Activated CD8-positive, alpha-beta T cell treated with anti-CD3 and anti-CD28 coated beads, Interleukin-2, amount 10 ng/mL, durations not matched to agents 7 days and 5 days (primary cell): Measurements from ENCODE around the gene DDRGK1. TPM values are rescaled to one million over a fixed set of nuclear protein-coding genes. Genes with fewer than 3 reads are reported as not detected.
"Not testable (repeated sequence)": the region's sequence is repeated elsewhere in the genome, so short reads cannot be mapped to it uniquely, and the experiment has no call there.

Experiments used
- ATAC-seq: fragments of 150-1000 bp; cut with Tn5 transposase; one replicate; pipeline ENCODE4 v1.10.0; 2021; ENCODE audit warnings: moderate library complexity
- CTCF ChIA-PET: fragments of 350-600 bp; sonication (Branson Sonifier 250); formaldehyde crosslinking; loops from one replicate; lab custom pipeline; 2021; ENCODE audit warnings: antibody characterized with exemption; lab: Charles Lee
- POLR2A ChIA-PET: fragments of 350-600 bp; sonication (Branson Sonifier 250); formaldehyde crosslinking; loops from one replicate; lab custom pipeline; 2021; ENCODE audit warnings: antibody characterized with exemption; lab: Charles Lee
- DNase-seq: peaks from one replicate; pipeline ENCODE4 v3.0.0-alpha.2; 2020
- H3K27ac Mint-ChIP-seq: one replicate; pipeline ENCODE4 v1.8.0; 2021; ENCODE audit warnings: mild to moderate bottlenecking, mixed read lengths
- H3K27me3 Mint-ChIP-seq: one replicate; pipeline ENCODE4 v1.8.0; 2021; ENCODE audit warnings: low read depth, mixed read lengths
- H3K36me3 Mint-ChIP-seq: one replicate; pipeline ENCODE4 v1.8.0; 2021; ENCODE audit warnings: low read depth, mixed read lengths
- H3K4me1 Mint-ChIP-seq: one replicate; pipeline ENCODE4 v1.8.0; 2021; ENCODE audit warnings: low read depth, mixed read lengths
- H3K4me3 Mint-ChIP-seq: one replicate; pipeline ENCODE4 v1.8.0; 2021; ENCODE audit warnings: mild to moderate bottlenecking, mixed read lengths
- H3K9me3 Mint-ChIP-seq: one replicate; pipeline ENCODE4 v1.8.0; 2022; ENCODE audit warnings: mixed read lengths; ENCODE audit not compliant: insufficient read depth
- total RNA-seq, 2 experiments: library from RNA; stranded (reverse); gene quantifications; one replicate each; pipeline ENCODE4 v1.2.3, GENCODE V29; 2021

The DDRGK1 gene
- total RNA-seq, 2 experiments from 2014 or later = 49.0 to 54.4 TPM

GRCh38 chr20:3223994-3224680 lies 19.7 kb upstream of the DDRGK1 start:
- Mint-ChIP-seq H3K36me3 (peaks cover 26% of the 10 kb centered on the region), H3K27me3 (no peaks in the 10 kb centered on the region), H3K4me3 (no peak overlapping the region), H3K4me1 (peaks cover 18% of the 10 kb centered on the region), H3K27ac (no peak overlapping the region), H3K9me3 (no peaks in the 10 kb centered on the region)
- CTCF ChIA-PET = interaction anchor here (1.1 to 1.8 kb wide), 2 partner anchors 25 to 92 kb away, joined by 4 to 11 read pairs; no protein-coding TSS in a partner anchor
- DNase-seq = no peak
- POLR2A ChIA-PET = interaction anchor here (1.2 to 1.5 kb wide), 2 partner anchors 9 to 14 kb away, joined by 4 read pairs; partner anchors contain the start of gene ITPA
- no peak for ATAC-seq

- H3K4me3 Mint-ChIP-seq = no peak overlapping the region
- no peaks in the 10 kb centered on the region for H3K27me3 Mint-ChIP-seq
- H3K9me3 Mint-ChIP-seq = no peaks in the 10 kb centered on the region
- peaks cover 18% of the 10 kb centered on the region for H3K4me1 Mint-ChIP-seq
- peaks cover 27% of the 10 kb centered on the region for H3K36me3 Mint-ChIP-seq
- ChIA-PET CTCF (interaction anchor here (1.1 to 1.8 kb wide), 3 partner anchors 25 to 93 kb away, joined by 4 to 11 read pairs (median 8); no protein-coding TSS in a partner anchor), POLR2A (interaction anchor here (0.6 to 1.5 kb wide), 4 partner anchors 9 to 104 kb away, joined by 3 to 4 read pairs (median 4); partner anchors contain the start of gene ITPA)
- ATAC-seq (no peak), DNase-seq (no peak)
- peak overlapping the region; percentile 75 for H3K27ac Mint-ChIP-seq
Measured at GRCh38 chr20:3223651-3223993, 19.1 kb upstream of the DDRGK1 start.

GRCh38 chr20:3222635-3223600 lies 18.4 kb upstream of the DDRGK1 start:
- Mint-ChIP-seq H3K27ac (peak overlapping the region; percentile 75), H3K27me3 (no peaks in the 10 kb centered on the region), H3K36me3 (peaks cover 28% of the 10 kb centered on the region), H3K4me3 (no peak overlapping the region), H3K9me3 (no peaks in the 10 kb centered on the region), H3K4me1 (peaks cover 19% of the 10 kb centered on the region)
- DNase-seq (peak; percentile 51), ATAC-seq (peak; percentile 37)
- ChIA-PET CTCF (interaction anchor here (0.7 to 1.8 kb wide), 6 partner anchors 14 to 107 kb away, joined by 3 to 11 read pairs (median 4); partner anchors contain the start of genes ITPA and SLC4A11), POLR2A (interaction anchor here (0.6 to 1.5 kb wide), 5 partner anchors 10 to 1472 kb away, joined by 3 to 4 read pairs (median 3); partner anchors contain the start of gene ITPA)

GRCh38 chr20:3221398-3222226 lies 17.1 kb upstream of the DDRGK1 start:
- Mint-ChIP-seq H3K27me3 (no peaks in the 10 kb centered on the region), H3K36me3 (peaks cover 28% of the 10 kb centered on the region), H3K4me3 (no peak overlapping the region), H3K27ac (peak overlapping the region; percentile 36), H3K9me3 (no peaks in the 10 kb centered on the region), H3K4me1 (peaks cover 19% of the 10 kb centered on the region)
- ChIA-PET CTCF (interaction anchor here (5.1 kb wide), 1 partner anchor 94 kb away, joined by 53 read pairs; no protein-coding TSS in a partner anchor), POLR2A (no interaction called here)
- ATAC-seq (no peak), DNase-seq (no peak)

- Mint-ChIP-seq H3K27me3 (no peaks in the 10 kb centered on the region), H3K9me3 (no peaks in the 10 kb centered on the region), H3K27ac (no peak overlapping the region)
Measured at GRCh38 chr20:3218307-3218988, 14.0 kb upstream of the DDRGK1 start.

GRCh38 chr20:3215359-3215917 lies 11.0 kb upstream of the DDRGK1 start:
- POLR2A ChIA-PET, DNase-seq, H3K4me3 Mint-ChIP-seq, ATAC-seq, H3K4me1 Mint-ChIP-seq, CTCF ChIA-PET, H3K27ac Mint-ChIP-seq, H3K27me3 Mint-ChIP-seq, H3K9me3 Mint-ChIP-seq: not testable (repeated sequence)
- H3K36me3 Mint-ChIP-seq = peaks cover 24% of the 10 kb centered on the region

More at GRCh38 chr20:3218307-3218988, 14.0 kb upstream of the DDRGK1 start:
- peak; percentile 79 for DNase-seq
- peak; percentile 92 for ATAC-seq
- POLR2A ChIA-PET = no interaction called here
- CTCF ChIA-PET = interaction anchor here (0.6 to 5.1 kb wide), 12 partner anchors 9 to 350 kb away, joined by 3 to 53 read pairs (median 4); partner anchors contain the start of genes ITPA and SLC4A11
- Mint-ChIP-seq H3K36me3 (peaks cover 32% of the 10 kb centered on the region), H3K4me1 (peaks cover 16% of the 10 kb centered on the region), H3K4me3 (no peak overlapping the region)

GRCh38 chr20:3213226-3213625 lies 8.7 kb upstream of the DDRGK1 start:
- no peak overlapping the region for H3K27ac Mint-ChIP-seq
- H3K36me3 Mint-ChIP-seq = peaks cover 18% of the 10 kb centered on the region
- no peak for DNase-seq
- no peak for ATAC-seq
- ChIA-PET POLR2A (no interaction called here), CTCF (no interaction called here)
- no peak overlapping the region for H3K4me3 Mint-ChIP-seq
- peaks cover 22% of the 10 kb centered on the region for H3K4me1 Mint-ChIP-seq
- no peaks in the 10 kb centered on the region for H3K27me3 Mint-ChIP-seq
- no peaks in the 10 kb centered on the region for H3K9me3 Mint-ChIP-seq

GRCh38 chr20:3210346-3210745 lies 5.9 kb upstream of the DDRGK1 start:
- Mint-ChIP-seq H3K27me3 (no peaks in the 10 kb centered on the region), H3K36me3 (peaks cover 18% of the 10 kb centered on the region), H3K4me1 (peaks cover 27% of the 10 kb centered on the region), H3K4me3 (peak overlapping the region; percentile 83), H3K9me3 (no peaks in the 10 kb centered on the region), H3K27ac (peak overlapping the region; percentile 95)
- DNase-seq = no peak
- ATAC-seq = no peak
- CTCF ChIA-PET = interaction anchor here (1.2 to 2.3 kb wide), 3 partner anchors 8 to 157 kb away, joined by 3 to 11 read pairs (median 4); no protein-coding TSS in a partner anchor
- POLR2A ChIA-PET = interaction anchor here (1.7 to 2.2 kb wide), 2 partner anchors 13 to 51 kb away, joined by 4 to 10 read pairs; partner anchors contain the start of genes FASTKD5 and UBOX5

GRCh38 chr20:3209946-3210317 lies 5.5 kb upstream of the DDRGK1 start:
- ChIA-PET CTCF (interaction anchor here (0.7 to 2.3 kb wide), 4 partner anchors 9 to 156 kb away, joined by 3 to 11 read pairs (median 4); no protein-coding TSS in a partner anchor), POLR2A (interaction anchor here (1.0 to 2.2 kb wide), 4 partner anchors 10 to 53 kb away, joined by 3 to 10 read pairs (median 4); partner anchors contain the start of genes FASTKD5 and UBOX5)
- Mint-ChIP-seq H3K27me3 (no peaks in the 10 kb centered on the region), H3K36me3 (peaks cover 17% of the 10 kb centered on the region), H3K27ac (peak overlapping the region; percentile 95), H3K4me1 (peaks cover 31% of the 10 kb centered on the region), H3K4me3 (peak overlapping the region; percentile 83), H3K9me3 (no peaks in the 10 kb centered on the region)
- ATAC-seq (peak; percentile 45), DNase-seq (no peak)
